Retinal pigment epithelial cell (primary cell): ENCODE data around the gene MAPK1.
A peak's percentile ranks its signal among the peaks of the same experiment; 100 is the strongest.
"Not testable (repeated sequence)": the region's sequence is repeated elsewhere in the genome, so short reads cannot be mapped to it uniquely, and the experiment has no call there.

Experiments used
- DNase-seq: peaks from one replicate; pipeline ENCODE4 v3.0.0-alpha.2; 2010; ENCODE audit warnings: low read depth
- H3K4me3 ChIP-seq: 2 replicates; pipeline ENCODE4 v1.5.1; 2011; ENCODE audit warnings: mild to moderate bottlenecking, low read length, control low read depth, moderate library complexity
- TF ChIP-seq, protein P1 (sequence below): conservative IDR thresholded peaks from 2 replicates; pipeline ENCODE4 v1.5.1; 2011; ENCODE audit warnings: low read depth, low read length, control low read depth, inconsistent platforms

MAPK1 gene

DNA sequence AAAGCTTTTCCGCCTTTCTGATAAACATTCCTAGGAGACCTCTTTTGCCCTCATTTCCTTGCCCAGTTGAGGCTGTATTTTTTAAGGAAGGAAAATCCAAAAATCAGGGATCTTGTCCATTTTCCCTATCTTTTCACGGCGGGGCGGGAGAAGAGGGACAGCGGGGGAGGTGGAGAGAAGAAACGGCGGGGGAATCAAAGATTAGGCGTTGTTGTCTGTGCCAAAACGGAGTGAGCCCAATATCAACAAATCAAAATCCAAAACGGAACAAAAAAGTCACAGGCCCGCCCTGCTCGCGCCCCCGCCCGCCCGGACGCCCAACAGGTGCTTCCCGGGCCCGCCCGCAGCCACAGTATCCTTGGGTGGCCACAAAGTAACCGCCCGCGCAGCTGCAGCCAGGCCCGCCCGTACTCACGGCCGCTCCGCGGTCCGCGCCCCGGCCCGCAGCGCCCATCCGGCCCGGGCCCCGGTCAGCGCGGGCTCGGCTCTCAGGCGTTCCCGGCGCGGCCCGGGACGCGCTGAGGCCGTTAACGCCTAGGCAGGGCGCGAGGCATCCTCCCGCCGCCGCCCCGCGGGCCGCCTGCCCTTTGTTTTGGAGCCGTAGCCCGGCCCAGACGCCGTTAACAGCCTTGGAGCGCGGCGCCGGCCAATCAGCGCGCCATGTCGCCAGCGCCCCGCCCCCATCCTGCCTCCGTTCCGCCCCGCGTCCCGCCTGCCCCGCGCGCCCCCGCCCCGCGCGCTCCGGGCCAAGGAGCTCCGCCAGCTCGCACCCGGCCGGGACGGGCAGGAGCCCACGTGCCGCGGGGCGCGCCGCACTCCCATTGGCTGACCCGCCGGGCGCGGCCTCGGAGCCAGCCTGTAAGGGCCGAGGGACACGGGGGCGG lies 132.0 kb downstream of the MAPK1 start, which contains the start of gene YPEL1:
Gene YPEL1, minus strand, starts transcription at position 595 of the 884 bp plus-strand sequence. CDS start 25,050 bp downstream, outside the sequence.
- peak; percentile 80 for DNase-seq
- TF ChIP-seq, protein P1, sequence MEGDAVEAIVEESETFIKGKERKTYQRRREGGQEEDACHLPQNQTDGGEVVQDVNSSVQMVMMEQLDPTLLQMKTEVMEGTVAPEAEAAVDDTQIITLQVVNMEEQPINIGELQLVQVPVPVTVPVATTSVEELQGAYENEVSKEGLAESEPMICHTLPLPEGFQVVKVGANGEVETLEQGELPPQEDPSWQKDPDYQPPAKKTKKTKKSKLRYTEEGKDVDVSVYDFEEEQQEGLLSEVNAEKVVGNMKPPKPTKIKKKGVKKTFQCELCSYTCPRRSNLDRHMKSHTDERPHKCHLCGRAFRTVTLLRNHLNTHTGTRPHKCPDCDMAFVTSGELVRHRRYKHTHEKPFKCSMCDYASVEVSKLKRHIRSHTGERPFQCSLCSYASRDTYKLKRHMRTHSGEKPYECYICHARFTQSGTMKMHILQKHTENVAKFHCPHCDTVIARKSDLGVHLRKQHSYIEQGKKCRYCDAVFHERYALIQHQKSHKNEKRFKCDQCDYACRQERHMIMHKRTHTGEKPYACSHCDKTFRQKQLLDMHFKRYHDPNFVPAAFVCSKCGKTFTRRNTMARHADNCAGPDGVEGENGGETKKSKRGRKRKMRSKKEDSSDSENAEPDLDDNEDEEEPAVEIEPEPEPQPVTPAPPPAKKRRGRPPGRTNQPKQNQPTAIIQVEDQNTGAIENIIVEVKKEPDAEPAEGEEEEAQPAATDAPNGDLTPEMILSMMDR, result no peak
- peak within 1 kb of the TSS; percentile 72 for H3K4me3 ChIP-seq

DNA sequence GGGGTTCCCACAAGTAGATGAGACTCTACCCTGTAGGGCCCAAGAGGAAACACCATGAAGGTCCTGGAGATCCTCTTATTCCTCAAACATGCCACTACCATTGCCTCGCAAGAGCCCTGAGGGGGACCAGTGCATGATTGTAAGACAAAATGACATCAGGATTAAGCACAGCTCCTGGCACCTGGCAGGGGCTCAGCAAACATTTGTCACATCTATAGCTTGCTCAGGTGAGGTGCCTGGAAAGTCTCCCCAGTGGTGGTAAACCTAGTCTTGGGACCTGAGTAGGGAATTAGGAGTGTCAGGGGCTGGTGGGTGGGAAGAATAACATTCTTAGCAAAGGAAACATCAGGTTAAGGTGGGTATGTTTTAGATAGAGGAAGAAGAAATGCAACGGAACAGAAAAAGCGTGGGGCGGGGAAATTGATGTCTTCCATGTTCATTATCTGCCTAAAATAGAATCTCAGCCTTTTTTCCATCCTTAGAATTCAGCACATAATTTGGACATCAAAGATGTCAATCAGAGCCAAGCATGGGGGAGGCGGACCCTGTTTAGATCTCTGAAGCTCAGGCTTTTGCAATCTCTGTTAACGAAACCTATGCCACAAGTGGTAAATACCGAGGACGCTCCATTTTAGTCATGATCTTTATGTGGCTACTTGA lies 132.8 kb downstream of the MAPK1 start:
- H3K4me3 ChIP-seq, result peak overlapping the region; percentile 72
- no peak for DNase-seq
- TF ChIP-seq, protein P1, result no peak

DNA sequence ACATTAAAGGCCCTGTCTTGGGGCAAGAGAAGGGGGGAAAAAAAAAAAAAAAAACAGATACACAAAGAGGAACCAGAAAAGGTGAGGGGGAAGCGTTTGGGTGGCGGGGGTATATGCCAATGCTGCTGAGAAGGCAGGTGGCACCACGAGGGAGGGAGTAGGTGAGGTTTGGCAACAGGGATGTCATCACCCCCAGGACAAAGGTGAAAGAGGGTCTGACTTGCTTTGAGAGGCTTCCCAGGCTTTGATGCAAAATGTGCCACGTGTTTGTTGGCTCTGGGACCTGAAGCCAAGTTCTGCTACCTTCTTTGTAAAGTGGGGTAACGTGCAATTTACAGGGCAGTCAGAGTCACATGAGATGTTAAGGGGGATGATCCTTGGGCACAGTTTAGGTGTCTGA lies 135.9 kb downstream of the MAPK1 start:
- TF ChIP-seq, protein P1, result no peak
- no peak for DNase-seq
- no peak overlapping the region for H3K4me3 ChIP-seq

DNA sequence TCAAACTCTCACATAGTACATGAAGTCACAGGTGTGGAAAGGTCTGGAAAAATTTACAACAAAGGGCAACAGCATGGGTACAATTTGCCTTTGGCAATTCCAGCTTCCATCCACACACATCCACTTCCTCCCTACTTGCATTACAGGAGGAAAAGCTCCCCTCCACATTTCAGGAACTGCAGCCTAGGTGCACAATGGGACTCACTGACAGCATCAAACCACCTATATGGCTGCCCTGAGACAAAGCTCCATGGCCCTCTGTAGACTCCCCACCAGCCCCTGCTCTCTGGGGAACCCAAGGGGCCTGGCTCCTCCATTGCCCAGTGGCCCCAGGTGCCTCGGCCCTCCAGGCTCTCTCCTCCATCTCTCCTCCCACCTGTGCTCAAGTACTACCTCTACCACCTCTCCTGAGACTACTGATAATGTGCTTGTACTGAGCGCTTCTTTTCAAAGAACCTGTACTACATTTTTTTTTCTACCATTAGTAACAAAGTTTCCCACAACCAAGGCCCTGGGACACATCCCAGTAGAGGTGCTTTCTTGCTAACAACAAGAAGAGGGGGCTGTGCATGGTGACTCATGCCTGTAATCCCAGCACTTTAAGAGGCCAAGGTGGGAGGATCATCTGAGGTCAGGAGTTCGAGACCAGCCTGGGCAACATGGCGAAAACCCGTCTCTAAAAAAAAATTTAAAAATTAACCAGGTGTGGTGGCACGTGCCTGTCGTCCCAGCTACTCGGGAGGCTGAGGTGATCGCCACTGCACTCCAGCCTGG lies 136.7 kb downstream of the MAPK1 start:
- no peak for DNase-seq
- H3K4me3 ChIP-seq, result no peak overlapping the region
- TF ChIP-seq, protein P1, result no peak

DNA sequence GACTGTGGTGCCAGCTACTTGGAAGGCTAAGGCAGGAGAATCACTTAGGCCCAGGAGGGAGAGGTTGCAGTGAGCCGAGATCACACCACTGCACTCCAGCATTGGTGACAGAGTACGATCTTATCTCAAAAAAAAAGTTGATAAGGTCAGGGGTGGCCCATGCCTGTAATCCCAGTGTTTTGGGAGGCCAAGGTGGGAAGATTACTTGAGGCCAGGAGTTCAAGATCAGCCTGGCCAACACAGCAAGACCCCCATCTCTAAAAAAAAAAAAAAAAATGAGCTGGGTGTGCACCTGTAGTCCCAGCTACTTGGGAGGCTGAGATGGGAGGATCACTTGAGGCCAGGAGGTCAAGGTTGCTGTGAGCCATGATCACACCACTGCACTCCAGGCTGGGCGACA lies 138.3 kb downstream of the MAPK1 start:
- not testable (repeated sequence) for H3K4me3 ChIP-seq, DNase-seq

DNA sequence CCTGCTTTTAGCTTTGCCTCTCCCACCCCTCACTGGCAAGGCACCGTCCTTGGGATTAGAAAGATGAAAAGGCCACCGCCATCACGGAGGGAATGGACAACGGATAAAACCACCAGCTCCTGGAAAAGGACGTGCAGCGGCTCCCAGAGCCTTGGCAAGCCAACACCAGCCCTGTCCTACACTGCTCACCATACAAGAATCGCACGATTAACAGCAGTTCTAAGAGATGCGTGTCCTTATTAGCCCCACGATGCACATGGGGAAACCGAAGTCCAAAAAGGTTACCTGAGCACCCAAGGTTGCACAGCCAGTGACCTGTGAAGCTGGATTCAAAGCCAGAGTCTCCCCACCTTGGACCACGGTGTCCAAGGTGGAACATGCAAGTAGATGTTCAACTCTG lies 139.2 kb downstream of the MAPK1 start:
- TF ChIP-seq, protein P1, result no peak
- no peak overlapping the region for H3K4me3 ChIP-seq
- DNase-seq, result no peak

DNA sequence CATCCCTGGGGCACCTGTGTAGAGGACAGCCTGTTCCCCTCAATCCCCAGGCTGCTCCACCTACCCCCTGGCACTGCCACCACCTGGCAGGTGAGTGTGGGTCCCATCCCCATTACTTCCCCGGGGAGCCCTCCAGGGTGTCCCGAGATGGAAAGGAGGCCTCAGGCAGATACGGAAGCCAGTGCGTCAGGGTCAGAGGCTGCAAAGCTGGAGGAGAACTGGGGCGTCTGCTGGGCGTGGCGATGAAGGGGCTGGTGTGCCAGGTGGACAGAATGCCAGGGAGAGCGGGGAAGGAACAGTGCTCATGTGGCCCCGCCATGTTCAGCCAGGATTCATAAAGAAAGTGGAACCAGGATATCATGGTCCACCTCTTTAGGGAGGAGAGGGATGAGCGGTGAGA lies 139.7 kb downstream of the MAPK1 start:
- no peak for DNase-seq
- H3K4me3 ChIP-seq, result no peak overlapping the region
- TF ChIP-seq, protein P1, result no peak
